ENCODE data around the gene NAT8L. TPM values are rescaled to one million over a fixed set of nuclear protein-coding genes. Genes with fewer than 3 reads are reported as not detected.

NAT8L gene
- total and polyA plus RNA-seq, 8 donors: 0.31 to 0.73 (median 0.50) TPM; not detected in 4

DNA sequence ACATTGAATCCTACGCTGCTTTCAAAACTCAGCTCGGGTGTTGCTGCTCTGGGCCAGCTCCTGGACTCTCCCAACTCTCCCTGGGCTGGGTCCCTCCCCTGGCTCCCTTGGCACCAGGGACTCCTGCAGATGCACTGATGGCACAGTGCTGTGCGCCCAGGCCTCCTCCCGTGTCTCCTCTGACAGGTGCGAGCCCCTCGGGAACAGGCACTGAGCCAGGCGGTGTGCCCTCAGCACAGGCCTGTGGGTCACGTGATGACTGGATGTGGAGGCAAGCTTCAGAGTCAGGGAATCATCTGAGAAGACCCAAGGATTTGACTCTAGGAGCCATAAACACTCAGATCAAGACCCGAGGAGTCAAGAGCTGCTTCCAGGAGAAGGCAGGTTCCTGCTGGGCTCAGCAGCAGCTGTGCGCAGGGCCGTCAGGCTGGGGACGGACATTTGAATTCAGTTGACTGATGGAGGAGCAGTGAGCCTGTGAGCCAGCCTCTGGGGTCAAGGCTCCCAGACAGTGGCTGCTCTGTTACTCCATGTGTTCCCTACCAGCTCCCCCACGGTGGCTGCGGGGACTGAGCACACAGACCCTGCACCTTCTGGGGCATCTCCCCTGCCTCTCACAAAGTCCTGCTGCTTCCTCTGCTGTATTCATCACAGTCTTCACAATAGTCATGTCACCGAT lies 33.0 kb downstream of the NAT8L start:
- DNase-seq: peak in 1 of 2 donors; percentile 17
- H3K36me3 ChIP-seq: no peaks in the 10 kb centered on the region
- H3K27ac ChIP-seq: no peak overlapping the region
- H3K27me3 ChIP-seq: no peaks in the 10 kb centered on the region
- TF ChIP-seq POLR2A (IDR thresholded peaks at IDR 0.05) (no peak), POLR2AphosphoS5 (IDR thresholded peaks at IDR 0.05) (no peak), EP300 (IDR thresholded peaks at IDR 0.05) (no peak)
- TF ChIP-seq, protein P1, sequence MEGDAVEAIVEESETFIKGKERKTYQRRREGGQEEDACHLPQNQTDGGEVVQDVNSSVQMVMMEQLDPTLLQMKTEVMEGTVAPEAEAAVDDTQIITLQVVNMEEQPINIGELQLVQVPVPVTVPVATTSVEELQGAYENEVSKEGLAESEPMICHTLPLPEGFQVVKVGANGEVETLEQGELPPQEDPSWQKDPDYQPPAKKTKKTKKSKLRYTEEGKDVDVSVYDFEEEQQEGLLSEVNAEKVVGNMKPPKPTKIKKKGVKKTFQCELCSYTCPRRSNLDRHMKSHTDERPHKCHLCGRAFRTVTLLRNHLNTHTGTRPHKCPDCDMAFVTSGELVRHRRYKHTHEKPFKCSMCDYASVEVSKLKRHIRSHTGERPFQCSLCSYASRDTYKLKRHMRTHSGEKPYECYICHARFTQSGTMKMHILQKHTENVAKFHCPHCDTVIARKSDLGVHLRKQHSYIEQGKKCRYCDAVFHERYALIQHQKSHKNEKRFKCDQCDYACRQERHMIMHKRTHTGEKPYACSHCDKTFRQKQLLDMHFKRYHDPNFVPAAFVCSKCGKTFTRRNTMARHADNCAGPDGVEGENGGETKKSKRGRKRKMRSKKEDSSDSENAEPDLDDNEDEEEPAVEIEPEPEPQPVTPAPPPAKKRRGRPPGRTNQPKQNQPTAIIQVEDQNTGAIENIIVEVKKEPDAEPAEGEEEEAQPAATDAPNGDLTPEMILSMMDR (IDR thresholded peaks at IDR 0.05): no peak
- no peak overlapping the region for H3K4me3 ChIP-seq
- H3K4me1 ChIP-seq: no peaks in the 10 kb centered on the region
- peaks cover 0 to 14% (median 11%) of the 10 kb centered on the region in 4 donors for H3K9me3 ChIP-seq
- WGBS, 5 donors: 80 to 93% (median 89%) methylated on average over 14 to 15 of the region's 15 CpGs
- intact Hi-C loops (cut with DNase I; ENCODE audit: low total_unique reads): no loop called here

GRCh38 chr4:2092669-2093053 lies 33.5 kb downstream of the NAT8L start:
- intact Hi-C loops (cut with DNase I; ENCODE audit: low total_unique reads): no loop called here
- Histone ChIP-seq H3K4me1 (no peaks in the 10 kb centered on the region), H3K9me3 (peaks cover 0 to 18% (median 10%) of the 10 kb centered on the region in 4 donors), H3K4me3 (no peak overlapping the region), H3K27ac (no peak overlapping the region), H3K27me3 (no peaks in the 10 kb centered on the region), H3K36me3 (no peaks in the 10 kb centered on the region)
- 88 to 94% (median 90%) methylated on average over 6 of the region's 6 CpGs for WGBS, 5 donors
- TF ChIP-seq, protein P1 (IDR thresholded peaks at IDR 0.05): no peak
- TF ChIP-seq POLR2A (IDR thresholded peaks at IDR 0.05): no peak
- no peak for TF ChIP-seq EP300 (IDR thresholded peaks at IDR 0.05)
- no peak for TF ChIP-seq POLR2AphosphoS5 (IDR thresholded peaks at IDR 0.05)
- peak in 1 of 2 donors; percentile 14 for DNase-seq

DNA sequence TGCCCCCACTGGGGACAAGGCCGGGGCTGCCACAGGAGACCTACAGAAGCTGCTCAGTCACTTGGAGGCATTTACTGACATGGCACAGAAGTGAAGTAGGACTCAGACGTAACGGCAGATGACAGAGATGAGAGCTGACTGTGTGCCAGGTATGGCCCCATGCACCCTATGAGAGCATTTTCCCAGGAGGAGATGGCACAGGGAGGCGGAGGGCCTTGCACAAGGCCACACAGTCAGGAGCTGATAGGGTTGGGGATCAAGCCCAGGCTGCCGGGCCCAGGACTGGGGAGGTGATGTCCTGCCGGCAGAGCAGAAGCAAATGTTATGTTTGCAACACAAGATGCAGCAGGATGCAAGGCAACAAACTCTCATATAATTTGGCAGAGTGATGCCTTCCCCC lies 34.1 kb downstream of the NAT8L start:
- DNase-seq: peak in 1 of 2 donors; percentile 7
- H3K4me1 ChIP-seq: no peaks in the 10 kb centered on the region
- peaks cover 0 to 18% (median 10%) of the 10 kb centered on the region in 4 donors for H3K9me3 ChIP-seq
- H3K27ac ChIP-seq: no peak overlapping the region
- no peaks in the 10 kb centered on the region for H3K27me3 ChIP-seq
- H3K36me3 ChIP-seq: no peaks in the 10 kb centered on the region
- no peak for TF ChIP-seq EP300 (IDR thresholded peaks at IDR 0.05)
- TF ChIP-seq, protein P1 (IDR thresholded peaks at IDR 0.05): no peak
- WGBS, 5 donors: 89 to 94% (median 92%) methylated on average over 6 of the region's 6 CpGs
- intact Hi-C loops (cut with DNase I; ENCODE audit: low total_unique reads): no loop called here
- H3K4me3 ChIP-seq: no peak overlapping the region

GRCh38 chr4:2094545-2094944 lies 35.4 kb downstream of the NAT8L start:
- Histone ChIP-seq H3K4me3 (no peak overlapping the region), H3K9me3 (peaks cover 0 to 18% (median 10%) of the 10 kb centered on the region in 4 donors), H3K27ac (no peak overlapping the region), H3K27me3 (no peaks in the 10 kb centered on the region), H3K4me1 (no peaks in the 10 kb centered on the region), H3K36me3 (no peaks in the 10 kb centered on the region)
- TF ChIP-seq, protein P1 (IDR thresholded peaks at IDR 0.05): no peak
- TF ChIP-seq EP300 (IDR thresholded peaks at IDR 0.05) (no peak), POLR2AphosphoS5 (IDR thresholded peaks at IDR 0.05) (no peak), POLR2A (IDR thresholded peaks at IDR 0.05) (no peak)
- 75 to 91% (median 87%) methylated on average over 4 of the region's 4 CpGs for WGBS, 5 donors
- intact Hi-C loops (cut with DNase I; ENCODE audit: low total_unique reads): no loop called here
- no peak for DNase-seq
